Smooth muscle cell (in vitro differentiated cells): ENCODE measurements around the gene GSE1. TPM values are rescaled to one million over a fixed set of nuclear protein-coding genes. Genes with fewer than 3 reads are reported as not detected.

Experiments
- DNase-seq: peaks from one replicate; lab custom pipeline; 2025; ENCODE audit not compliant: unreplicated experiment; lab: John Stamatoyannopoulos, UW
- H2AFZ ChIP-seq: fragments of 200-600 bp; sonication (generic); 2 replicates; pipeline ENCODE4 v1.6.0; 2016; ENCODE audit warnings: antibody characterized with exemption, low read depth, mild to moderate bottlenecking
- H3F3A ChIP-seq: fragments of 200-600 bp; sonication (generic); 2 replicates; pipeline ENCODE4 v1.6.0; 2017; ENCODE audit warnings: antibody characterized with exemption, low read depth
- H3K27ac ChIP-seq: fragments of 200-600 bp; sonication (generic); 2 replicates; pipeline ENCODE4 v1.5.1; 2016; ENCODE audit warnings: low read depth, mild to moderate bottlenecking
- H3K27me3 ChIP-seq: fragments of 200-600 bp; sonication (generic); 2 replicates; pipeline ENCODE4 v1.6.1; 2016; ENCODE audit warnings: low read depth, mild to moderate bottlenecking
- H3K36me3 ChIP-seq: fragments of 200-600 bp; sonication (generic); 2 replicates; pipeline ENCODE4 v1.5.1; 2016; ENCODE audit warnings: low read depth
- H3K4me1 ChIP-seq: fragments of 200-600 bp; sonication (generic); 2 replicates; pipeline ENCODE4 v1.5.1; 2016; ENCODE audit warnings: low read depth
- H3K4me2 ChIP-seq: fragments of 200-600 bp; sonication (generic); 2 replicates; pipeline ENCODE4 v1.6.0; 2016; ENCODE audit warnings: mild to moderate bottlenecking
- H3K4me3 ChIP-seq: fragments of 200-600 bp; sonication (generic); 2 replicates; pipeline ENCODE4 v1.5.1; 2016; ENCODE audit warnings: mild to moderate bottlenecking
- H3K79me2 ChIP-seq: fragments of 200-600 bp; sonication (generic); 2 replicates; pipeline ENCODE4 v1.6.0; 2016; ENCODE audit warnings: low read depth, mild to moderate bottlenecking
- H3K9ac ChIP-seq: fragments of 200-600 bp; sonication (generic); 2 replicates; pipeline ENCODE4 v1.6.0; 2016; ENCODE audit warnings: low read depth
- H3K9me3 ChIP-seq: fragments of 200-600 bp; sonication (generic); replicated peaks from 2 replicates; pipeline ENCODE4 v1.5.1; 2016; ENCODE audit warnings: low read depth
- H4K20me1 ChIP-seq: fragments of 200-600 bp; sonication (generic); 2 replicates; pipeline ENCODE4 v1.6.0; 2016; ENCODE audit warnings: low read depth
- CTCF ChIP-seq: fragments of 200-600 bp; sonication (generic); IDR thresholded peaks from 2 replicates; pipeline ENCODE4 v1.5.1; 2017; ENCODE audit warnings: borderline replicate concordance, mild to moderate bottlenecking, antibody characterized with exemption; ENCODE audit not compliant: insufficient read depth, poor library complexity, severe bottlenecking
- WGBS: methylation state at CpG from one replicate; pipeline ENCODE4 v1.1.7; 2016; ENCODE audit warnings: low lambda C conversion rate; 5-methylcytosine and 5-hydroxymethylcytosine counted together
- polyA plus RNA-seq: library from polyadenylated mRNA; unstranded; fragments of >200 nt; fragmentation: Nextera tagmentation; extraction: Ambion mirVana; gene quantifications from 2 replicates; pipeline ENCODE4 v1.2.1, GENCODE V29; 2016
- total RNA-seq: library from RNA; depleted of rRNA; stranded (reverse); fragments of >200 nt; gene quantifications from 2 replicates; pipeline ENCODE4 v1.2.3, GENCODE V29; 2014

GSE1 gene
- total and polyA plus RNA-seq, 2 experiments from 2014 or later: 13.6 to 27.7 TPM

- DNase-seq: no peak
- no peak overlapping the region for H3K27ac ChIP-seq
- TF ChIP-seq CTCF: no peak
- peaks cover 98% of the 10 kb centered on the region for H4K20me1 ChIP-seq
- H3K79me2 ChIP-seq: peaks cover 56% of the 10 kb centered on the region
- WGBS: 83% methylated on average over 5 of the region's 5 CpGs
- H3K9ac ChIP-seq: no peak overlapping the region
- no peak overlapping the region for H2AFZ ChIP-seq
- no peaks in the 10 kb centered on the region for H3K9me3 ChIP-seq
- H3K27me3 ChIP-seq: no peaks in the 10 kb centered on the region
- peaks cover 3% of the 10 kb centered on the region for H3F3A ChIP-seq
- H3K36me3 ChIP-seq: no peaks in the 10 kb centered on the region
- no peak overlapping the region for H3K4me3 ChIP-seq
- H3K4me2 ChIP-seq: no peak overlapping the region
- peaks cover 58% of the 10 kb centered on the region for H3K4me1 ChIP-seq
Measured at GRCh38 chr16:85575920-85576319, 37.2 kb upstream of the GSE1 start.

- H4K20me1 ChIP-seq: peaks cover 100% of the 10 kb centered on the region
- peaks cover 61% of the 10 kb centered on the region for H3K79me2 ChIP-seq
- TF ChIP-seq CTCF: no peak
- no peaks in the 10 kb centered on the region for H3K9me3 ChIP-seq
- no peak overlapping the region for H3K27ac ChIP-seq
- no peak overlapping the region for H2AFZ ChIP-seq
- no peak overlapping the region for H3K9ac ChIP-seq
- H3F3A ChIP-seq: peaks cover 3% of the 10 kb centered on the region
- no peak overlapping the region for H3K4me2 ChIP-seq
- H3K27me3 ChIP-seq: no peaks in the 10 kb centered on the region
- H3K36me3 ChIP-seq: no peaks in the 10 kb centered on the region
- no peak overlapping the region for H3K4me3 ChIP-seq
- H3K4me1 ChIP-seq: peaks cover 68% of the 10 kb centered on the region
- 94% methylated on average over 12 of the region's 12 CpGs for WGBS
- no peak for DNase-seq
Measured at GRCh38 chr16:85576944-85577343, 36.2 kb upstream of the GSE1 start.

GRCh38 chr16:85577899-85578598 is 35.1 kb upstream of the GSE1 start:
- no peak for TF ChIP-seq CTCF
- no peak overlapping the region for H2AFZ ChIP-seq
- peaks cover 2% of the 10 kb centered on the region for H3F3A ChIP-seq
- peaks cover 67% of the 10 kb centered on the region for H3K79me2 ChIP-seq
- H3K9ac ChIP-seq: no peak overlapping the region
- 84% methylated on average over 20 of the region's 20 CpGs for WGBS
- DNase-seq: no peak
- no peaks in the 10 kb centered on the region for H3K36me3 ChIP-seq
- H4K20me1 ChIP-seq: peaks cover 100% of the 10 kb centered on the region
- no peak overlapping the region for H3K4me3 ChIP-seq
- H3K4me2 ChIP-seq: no peak overlapping the region
- H3K4me1 ChIP-seq: peaks cover 79% of the 10 kb centered on the region
- no peaks in the 10 kb centered on the region for H3K9me3 ChIP-seq
- H3K27ac ChIP-seq: no peak overlapping the region
- no peaks in the 10 kb centered on the region for H3K27me3 ChIP-seq

GRCh38 chr16:85578599-85578948 is 34.5 kb upstream of the GSE1 start:
- Histone ChIP-seq H3K9ac (no peak overlapping the region), H3K9me3 (no peaks in the 10 kb centered on the region), H3K79me2 (peaks cover 68% of the 10 kb centered on the region), H3K4me1 (peaks cover 83% of the 10 kb centered on the region), H3F3A (no peaks in the 10 kb centered on the region), H3K36me3 (no peaks in the 10 kb centered on the region), H3K4me3 (no peak overlapping the region), H4K20me1 (peaks cover 95% of the 10 kb centered on the region), H2AFZ (no peak overlapping the region), H3K27me3 (no peaks in the 10 kb centered on the region), H3K4me2 (no peak overlapping the region), H3K27ac (no peak overlapping the region)
- TF ChIP-seq CTCF: no peak
- no peak for DNase-seq
- WGBS: 89% methylated on average over 5 of the region's 5 CpGs
